Muscle of leg (tissue), 11 donors: ENCODE measurements around the gene RGS9. TPM values are rescaled to one million over a fixed set of nuclear protein-coding genes. Genes with fewer than 3 reads are reported as not detected.
"Not testable (repeated sequence)": the region's sequence is repeated elsewhere in the genome, so short reads cannot be mapped to it uniquely, and the experiment has no call there.

Experiments
- DNase-seq: peaks from one replicate; pipeline ENCODE4 v3.0.0; 2013
- H3K27ac ChIP-seq: one replicate; pipeline ENCODE4 v1.5.1; 2013; ENCODE audit warnings: mild to moderate bottlenecking, low read length, control low read depth
- H3K27me3 ChIP-seq: one replicate; pipeline ENCODE4 v1.6.1; 2013; ENCODE audit warnings: low read length; ENCODE audit not compliant: control insufficient read depth, insufficient read depth
- H3K36me3 ChIP-seq: one replicate; pipeline ENCODE4 v1.6.1; 2013; ENCODE audit warnings: low read length; ENCODE audit not compliant: control insufficient read depth, insufficient read depth
- H3K4me1 ChIP-seq: one replicate; pipeline ENCODE4 v1.6.1; 2013; ENCODE audit warnings: low read length; ENCODE audit not compliant: control insufficient read depth, insufficient read depth
- H3K4me3 ChIP-seq: one replicate; pipeline ENCODE4 v1.5.1; 2013; ENCODE audit warnings: low read length, control low read depth
- H3K9me3 ChIP-seq: replicated peaks from 2 replicates; pipeline ENCODE4 v1.6.1; 2013; ENCODE audit warnings: low read depth, low read length; ENCODE audit not compliant: control insufficient read depth
- WGBS: methylation state at CpG from one replicate; pipeline ENCODE4 v1.1.5; 2013; ENCODE audit warnings: missing lambda C conversion rate; ENCODE audit not compliant: insufficient coverage; 5-methylcytosine and 5-hydroxymethylcytosine counted together
- polyA plus RNA-seq, 8 donors: library from polyadenylated mRNA; unstranded; fragments of 120-200 nt; gene quantifications; one replicate each; pipeline versions ENCODE4 v1.2.1 to v1.2.3, GENCODE V29; 2013; ENCODE audit warnings: inconsistent platforms in 1 of 8, low replicate concordance in 1 of 8; ENCODE audit not compliant: insufficient read length in 8 of 8, insufficient read depth in 1 of 8
- total RNA-seq: library from RNA; stranded (reverse); fragments of 120-200 nt; gene quantifications from one replicate; pipeline ENCODE4 v1.2.4, GENCODE V29; 2013

The RGS9 gene
- total and polyA plus RNA-seq, 9 donors = 2.5 to 4.2 (median 3.4) TPM

GRCh38 chr17:65207448-65207847 is 70.3 kb downstream of the RGS9 start:
- not testable (repeated sequence) for H3K36me3 ChIP-seq, H3K27me3 ChIP-seq, H3K4me3 ChIP-seq, DNase-seq, H3K9me3 ChIP-seq, H3K27ac ChIP-seq, H3K4me1 ChIP-seq
- no CpG with 5 or more reads among the region's 1 CpG for WGBS

DNA sequence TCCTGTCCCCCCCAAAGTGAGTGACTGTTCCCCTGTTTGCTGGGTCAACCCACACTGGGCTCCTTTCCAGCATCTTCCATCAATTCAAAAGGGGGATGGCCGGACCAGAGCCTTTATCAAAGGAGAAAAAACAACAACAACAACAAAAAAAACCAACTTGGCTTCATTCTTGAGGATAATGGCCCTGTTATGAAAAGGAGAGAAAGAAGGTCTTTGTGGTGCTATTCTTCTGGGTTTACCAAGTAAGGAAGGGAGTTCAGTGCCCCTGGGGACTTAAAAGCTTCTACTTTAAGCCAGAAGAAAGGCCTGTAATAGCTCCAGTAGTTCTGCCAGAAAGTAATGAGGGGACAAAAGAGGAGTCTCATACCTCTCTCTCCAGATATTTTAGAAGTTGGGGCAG is 71.5 kb downstream of the RGS9 start:
- no peak overlapping the region for H3K4me3 ChIP-seq
- no peaks in the 10 kb centered on the region for H3K9me3 ChIP-seq
- no CpG with 5 or more reads among the region's 1 CpG for WGBS
- no peak for DNase-seq
- H3K36me3 ChIP-seq = no peaks in the 10 kb centered on the region
- no peak overlapping the region for H3K27ac ChIP-seq
- no peaks in the 10 kb centered on the region for H3K4me1 ChIP-seq
- no peaks in the 10 kb centered on the region for H3K27me3 ChIP-seq

GRCh38 chr17:65218261-65218660 is 81.1 kb downstream of the RGS9 start:
- peaks cover 17% of the 10 kb centered on the region for H3K27me3 ChIP-seq

DNA sequence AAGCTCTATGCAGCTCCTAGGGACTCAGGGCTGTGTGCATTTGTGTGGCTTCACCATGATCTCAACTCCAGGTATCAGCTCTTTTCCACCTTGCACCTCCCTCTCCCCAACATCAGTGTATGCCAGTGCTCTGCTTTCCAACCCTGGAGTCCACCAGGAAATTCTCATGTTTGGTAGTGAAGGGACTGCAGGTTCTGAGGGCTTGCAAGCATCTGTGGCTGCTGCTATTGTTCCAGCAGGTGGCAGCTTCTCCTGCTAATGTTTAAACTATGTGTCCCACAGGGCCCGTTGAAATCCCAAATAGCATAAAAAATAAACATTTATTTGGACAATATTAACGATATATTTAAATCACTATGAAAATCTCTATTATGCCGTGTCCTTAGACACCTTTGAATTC is 82.0 kb downstream of the RGS9 start:
- no peaks in the 10 kb centered on the region for H3K4me1 ChIP-seq
- no CpG with 5 or more reads among the region's 3 CpGs for WGBS
- peaks cover 14% of the 10 kb centered on the region for H3K27me3 ChIP-seq
- no peak overlapping the region for H3K4me3 ChIP-seq
- no peak overlapping the region for H3K27ac ChIP-seq
- H3K36me3 ChIP-seq = no peaks in the 10 kb centered on the region
- H3K9me3 ChIP-seq = no peaks in the 10 kb centered on the region
- DNase-seq = no peak

More at GRCh38 chr17:65218261-65218660, 81.1 kb downstream of the RGS9 start:
- 84% methylated on average over 4 of the region's 4 CpGs for WGBS
- Histone ChIP-seq H3K9me3 (no peaks in the 10 kb centered on the region), H3K36me3 (no peaks in the 10 kb centered on the region), H3K27ac (no peak overlapping the region), H3K4me3 (no peak overlapping the region), H3K4me1 (no peaks in the 10 kb centered on the region)
- no peak for DNase-seq

DNA sequence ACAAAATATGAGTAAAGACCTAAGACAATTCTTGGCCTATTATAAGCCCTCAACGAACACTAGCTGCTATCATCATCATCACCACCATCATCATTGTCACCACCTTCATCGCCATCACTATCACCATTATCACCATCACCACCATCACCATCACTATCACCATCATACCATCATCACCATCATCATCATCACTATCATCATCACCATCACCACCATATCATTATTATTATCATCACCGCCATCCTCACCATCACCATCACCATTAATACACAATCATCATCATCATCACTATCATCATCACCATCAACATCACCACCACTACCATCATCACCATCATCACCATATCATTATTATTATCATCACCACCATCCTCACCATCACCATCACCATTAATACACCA is 82.5 kb downstream of the RGS9 start:
- no peak for DNase-seq
- no peaks in the 10 kb centered on the region for H3K4me1 ChIP-seq
- no peaks in the 10 kb centered on the region for H3K9me3 ChIP-seq
- WGBS = 88% methylated on average over 3 of the region's 3 CpGs
- H3K36me3 ChIP-seq = no peaks in the 10 kb centered on the region
- peaks cover 11% of the 10 kb centered on the region for H3K27me3 ChIP-seq
- no peak overlapping the region for H3K4me3 ChIP-seq
- H3K27ac ChIP-seq = no peak overlapping the region

- no peak for DNase-seq
- 54% methylated on average over 1 of the region's 1 CpG for WGBS
- peaks cover 11% of the 10 kb centered on the region for H3K27me3 ChIP-seq
- H3K4me1 ChIP-seq = no peaks in the 10 kb centered on the region
- no peak overlapping the region for H3K4me3 ChIP-seq
- no peaks in the 10 kb centered on the region for H3K36me3 ChIP-seq
- no peaks in the 10 kb centered on the region for H3K9me3 ChIP-seq
- H3K27ac ChIP-seq = no peak overlapping the region
Observed at GRCh38 chr17:65220732-65221131, 83.6 kb downstream of the RGS9 start.

GRCh38 chr17:65222214-65222738 is 85.1 kb downstream of the RGS9 start:
- peaks cover 14% of the 10 kb centered on the region for H3K27me3 ChIP-seq
- WGBS = 29% methylated on average over 1 of the region's 3 CpGs
- H3K9me3 ChIP-seq = no peaks in the 10 kb centered on the region

GRCh38 chr17:65225061-65225460 is 87.9 kb downstream of the RGS9 start:
- no peaks in the 10 kb centered on the region for H3K9me3 ChIP-seq
- H3K4me3 ChIP-seq = no peak overlapping the region
- H3K4me1 ChIP-seq = no peaks in the 10 kb centered on the region
- H3K27me3 ChIP-seq = peaks cover 6% of the 10 kb centered on the region
- H3K27ac ChIP-seq = no peak overlapping the region
- H3K36me3 ChIP-seq = no peaks in the 10 kb centered on the region
- WGBS = 87% methylated on average over 17 of the region's 18 CpGs
- DNase-seq = no peak

More at GRCh38 chr17:65222214-65222738, 85.1 kb downstream of the RGS9 start:
- no peak overlapping the region for H3K4me3 ChIP-seq
- no peak for DNase-seq
- no peaks in the 10 kb centered on the region for H3K4me1 ChIP-seq
- no peak overlapping the region for H3K27ac ChIP-seq
- no peaks in the 10 kb centered on the region for H3K36me3 ChIP-seq

GRCh38 chr17:65226227-65226626 is 89.1 kb downstream of the RGS9 start:
- DNase-seq = no peak
- H3K4me1 ChIP-seq = no peaks in the 10 kb centered on the region
- H3K36me3 ChIP-seq = no peaks in the 10 kb centered on the region
- H3K27ac ChIP-seq = no peak overlapping the region
- WGBS = 38% methylated on average over 3 of the region's 4 CpGs
- H3K9me3 ChIP-seq = no peaks in the 10 kb centered on the region
- H3K4me3 ChIP-seq = no peak overlapping the region
- H3K27me3 ChIP-seq = peaks cover 6% of the 10 kb centered on the region

- H3K27me3 ChIP-seq = peaks cover 6% of the 10 kb centered on the region
- H3K4me3 ChIP-seq = no peak overlapping the region
- DNase-seq = no peak
- no peaks in the 10 kb centered on the region for H3K36me3 ChIP-seq
- 38% methylated on average over 2 of the region's 4 CpGs for WGBS
- H3K9me3 ChIP-seq = no peaks in the 10 kb centered on the region
- H3K27ac ChIP-seq = no peak overlapping the region
- no peaks in the 10 kb centered on the region for H3K4me1 ChIP-seq
Observed at GRCh38 chr17:65227637-65228036, 90.5 kb downstream of the RGS9 start.

DNA sequence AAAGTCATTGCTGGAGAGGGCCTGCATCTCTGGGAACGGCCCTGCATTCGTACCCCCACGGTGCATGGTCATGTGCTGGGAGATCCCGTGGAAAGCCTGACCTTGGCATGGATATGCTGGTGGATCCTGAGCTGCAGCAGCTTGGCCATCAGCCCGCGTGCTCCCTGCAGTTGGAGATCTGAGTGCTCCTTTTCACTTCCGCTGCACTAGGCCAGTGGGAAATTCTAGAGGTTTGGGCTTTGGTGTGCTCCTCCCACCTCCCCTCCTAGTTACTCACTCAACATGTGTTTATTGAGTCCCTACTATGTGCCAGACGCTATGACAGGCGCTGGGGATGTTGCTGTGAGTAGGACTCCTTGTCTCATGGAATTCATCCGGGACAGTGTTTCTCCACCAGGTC is 91.1 kb downstream of the RGS9 start:
- H3K4me3 ChIP-seq = no peak overlapping the region
- peaks cover 6% of the 10 kb centered on the region for H3K27me3 ChIP-seq
- WGBS = 71% methylated on average over 7 of the region's 10 CpGs
- DNase-seq = no peak
- H3K27ac ChIP-seq = no peak overlapping the region
- no peaks in the 10 kb centered on the region for H3K9me3 ChIP-seq
- H3K4me1 ChIP-seq = no peaks in the 10 kb centered on the region
- H3K36me3 ChIP-seq = no peaks in the 10 kb centered on the region
